KMS-11 (cell line): ENCODE data around the gene MAP4K2.

ENCODE experiments used
- H2AFZ ChIP-seq: fragments of 200-600 bp; sonication (generic); 2 replicates; pipeline ENCODE4 v1.6.1; 2016; ENCODE audit warnings: antibody characterized with exemption, mixed run types, low read depth
- H3K27ac ChIP-seq: fragments of 200-600 bp; sonication (generic); 2 replicates; pipeline ENCODE4 v1.6.1; 2016; ENCODE audit warnings: mild to moderate bottlenecking, mixed run types
- H3K27me3 ChIP-seq: fragments of 200-600 bp; sonication (generic); 2 replicates; pipeline ENCODE4 v1.6.1; 2017; ENCODE audit warnings: mild to moderate bottlenecking, low read depth, mixed run types, moderate library complexity; ENCODE audit not compliant: insufficient read depth
- H3K36me3 ChIP-seq: fragments of 200-600 bp; sonication (generic); 2 replicates; pipeline ENCODE4 v1.6.1; 2017; ENCODE audit warnings: mild to moderate bottlenecking, mixed run types; ENCODE audit not compliant: insufficient read depth
- H3K4me1 ChIP-seq: fragments of 200-600 bp; sonication (generic); 2 replicates; pipeline ENCODE4 v1.6.1; 2016; ENCODE audit warnings: mild to moderate bottlenecking, low read depth, mixed run types; ENCODE audit not compliant: poor library complexity, severe bottlenecking
- H3K4me2 ChIP-seq: fragments of 200-600 bp; sonication (generic); 2 replicates; pipeline ENCODE4 v1.7.0; 2016; ENCODE audit warnings: mild to moderate bottlenecking, mixed run types
- H3K4me3 ChIP-seq: fragments of 200-600 bp; sonication (generic); IDR thresholded peaks from 2 replicates; pipeline ENCODE4 v1.6.1; 2017; ENCODE audit warnings: low read depth, low read length, mixed read lengths; ENCODE audit not compliant: insufficient read depth
- H3K79me2 ChIP-seq: fragments of 200-600 bp; sonication (generic); 2 replicates; pipeline ENCODE4 v1.6.1; 2016; ENCODE audit warnings: low read depth, mixed run types; ENCODE audit not compliant: insufficient read depth
- H3K9ac ChIP-seq: fragments of 200-600 bp; sonication (generic); 2 replicates; pipeline ENCODE4 v1.6.1; 2016; ENCODE audit warnings: mild to moderate bottlenecking, mixed run types
- H4K20me1 ChIP-seq: fragments of 200-600 bp; sonication (generic); 2 replicates; pipeline ENCODE4 v1.6.1; 2016; ENCODE audit warnings: mild to moderate bottlenecking, mixed run types; ENCODE audit not compliant: insufficient read depth
- CTCF ChIP-seq: fragments of 200-600 bp; sonication (generic); conservative IDR thresholded peaks from 2 replicates; pipeline ENCODE4 v1.6.1; 2017; ENCODE audit warnings: low read depth, mild to moderate bottlenecking, antibody characterized with exemption, low read length, moderate library complexity, mixed read lengths

Gene MAP4K2

DNA sequence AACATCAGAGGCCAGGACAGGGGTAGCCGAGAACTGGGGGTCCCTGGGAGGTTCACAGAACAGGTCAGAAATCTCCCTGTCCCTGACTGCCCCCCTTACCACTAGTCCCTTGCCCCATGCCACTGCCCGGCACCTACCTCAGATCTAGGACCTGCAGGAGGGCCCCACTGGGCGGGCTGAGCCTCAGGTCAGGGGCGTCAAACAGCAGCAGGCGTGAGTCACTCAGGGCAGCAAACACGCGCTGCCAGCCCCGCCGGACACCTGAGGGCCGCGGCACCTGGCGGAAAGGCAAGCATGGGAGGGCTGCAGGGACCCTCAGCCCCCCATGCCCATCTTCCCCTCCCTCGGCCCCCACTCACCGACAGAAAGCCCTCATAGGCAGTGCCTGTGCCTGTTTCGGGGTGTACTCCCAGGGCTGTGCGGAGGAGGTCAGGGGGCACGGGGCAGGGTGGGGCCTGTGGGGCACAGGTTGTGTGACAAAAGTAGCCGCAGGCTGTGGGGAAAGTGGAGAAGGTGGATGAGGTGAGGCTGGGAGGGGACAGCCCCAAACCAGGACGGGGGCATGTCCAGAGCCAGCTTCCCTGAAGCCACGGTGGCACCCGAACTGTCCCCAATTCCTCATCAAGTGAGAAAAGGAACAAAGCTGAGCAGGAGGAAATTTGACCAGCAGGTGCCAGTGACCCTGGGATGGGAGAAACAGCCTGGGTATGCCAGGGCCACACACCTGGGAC lies 29.6 kb upstream of the MAP4K2 start:
- Histone ChIP-seq H3K36me3 (no peaks in the 10 kb centered on the region), H3K4me2 (no peak overlapping the region)

GRCh38 chr11:64831411-64831891 lies 28.4 kb upstream of the MAP4K2 start:
- no peak overlapping the region for H2AFZ ChIP-seq
- no peak for TF ChIP-seq CTCF
- H3K27me3 ChIP-seq = no peaks in the 10 kb centered on the region; the same call in 1 of the 2 replicates
- no peak overlapping the region for H3K27ac ChIP-seq
- H3K9ac ChIP-seq = no peak overlapping the region
- no peaks in the 10 kb centered on the region for H4K20me1 ChIP-seq
- no peaks in the 10 kb centered on the region for H3K79me2 ChIP-seq
- no peaks in the 10 kb centered on the region for H3K36me3 ChIP-seq
- no peak overlapping the region for H3K4me2 ChIP-seq
- H3K4me1 ChIP-seq = no peaks in the 10 kb centered on the region
- no peak overlapping the region for H3K4me3 ChIP-seq

More for the DNA sequence above, 29.6 kb upstream of the MAP4K2 start:
- Histone ChIP-seq H3K27ac (no peak overlapping the region), H3K4me3 (no peak overlapping the region), H3K79me2 (no peaks in the 10 kb centered on the region), H3K4me1 (no peaks in the 10 kb centered on the region), H3K27me3 (no peaks in the 10 kb centered on the region; the same call in 1 of the 2 replicates), H4K20me1 (no peaks in the 10 kb centered on the region), H2AFZ (no peak overlapping the region), H3K9ac (no peak overlapping the region)
- no peak for TF ChIP-seq CTCF

- H3K36me3 ChIP-seq = no peaks in the 10 kb centered on the region
- no peaks in the 10 kb centered on the region for H4K20me1 ChIP-seq
- peaks cover 1% of the 10 kb centered on the region; the same call in 1 of the 2 replicates for H3K27me3 ChIP-seq
- H3K9ac ChIP-seq = no peak overlapping the region
- no peak overlapping the region for H2AFZ ChIP-seq
- TF ChIP-seq CTCF = no peak
- no peak overlapping the region for H3K27ac ChIP-seq
- no peak overlapping the region for H3K4me3 ChIP-seq
- H3K4me1 ChIP-seq = no peaks in the 10 kb centered on the region
- no peak overlapping the region for H3K4me2 ChIP-seq
- no peaks in the 10 kb centered on the region for H3K79me2 ChIP-seq
These were observed 26.7 kb upstream of the MAP4K2 start for GRCh38 chr11:64829536-64830251.

DNA sequence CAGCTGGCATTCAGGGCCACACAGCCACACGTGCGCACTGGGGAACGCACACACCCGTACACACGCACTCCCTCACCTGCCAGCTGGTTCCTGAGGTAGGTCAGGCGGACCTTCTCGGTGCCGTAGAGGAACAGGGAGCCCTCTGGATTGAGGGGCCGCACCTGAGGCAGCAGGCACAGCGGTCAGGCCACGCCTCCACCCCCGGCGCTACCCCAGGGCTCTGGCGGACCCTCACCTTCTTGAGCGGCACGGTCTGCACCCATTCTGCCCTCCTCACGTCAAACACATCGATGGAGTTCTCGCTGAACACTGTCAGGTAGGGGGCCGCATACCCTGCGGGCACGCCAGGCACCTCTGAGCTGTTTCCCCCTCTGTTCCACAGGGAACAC lies 24.4 kb upstream of the MAP4K2 start:
- no peak overlapping the region for H2AFZ ChIP-seq
- no peak overlapping the region for H3K27ac ChIP-seq
- no peaks in the 10 kb centered on the region for H4K20me1 ChIP-seq
- no peak overlapping the region for H3K4me3 ChIP-seq
- TF ChIP-seq CTCF = no peak
- H3K36me3 ChIP-seq = no peaks in the 10 kb centered on the region
- no peaks in the 10 kb centered on the region for H3K79me2 ChIP-seq
- no peak overlapping the region for H3K9ac ChIP-seq
- peaks cover 11% of the 10 kb centered on the region for H3K27me3 ChIP-seq
- H3K4me1 ChIP-seq = no peaks in the 10 kb centered on the region
- no peak overlapping the region for H3K4me2 ChIP-seq
